HEK293T (cell line): Measurements from ENCODE around the gene DARS1.

Experiments
- ARNT ChIP-seq: fragments of 450-650 bp; IDR thresholded peaks from 2 replicates; pipeline ENCODE4 v1.6.1; 2017; ENCODE audit warnings: mild to moderate bottlenecking
- BHLHE40 ChIP-seq: fragments of 450-650 bp; IDR thresholded peaks from 2 replicates; pipeline ENCODE4 v1.6.1; 2016; ENCODE audit warnings: mild to moderate bottlenecking, moderate library complexity, borderline replicate concordance
- ELF4 ChIP-seq: fragments of 450-650 bp; IDR thresholded peaks from 2 replicates; pipeline ENCODE4 v1.6.1; 2017; ENCODE audit warnings: antibody characterized with exemption
- FOXA1 ChIP-seq: fragments of 450-650 bp; IDR thresholded peaks from 2 replicates; pipeline ENCODE4 v1.6.1; 2016; ENCODE audit warnings: mild to moderate bottlenecking
- FOXK2 ChIP-seq: fragments of 450-650 bp; IDR thresholded peaks from 2 replicates; pipeline ENCODE4 v1.6.1; 2016; ENCODE audit warnings: mild to moderate bottlenecking
- FOXM1 ChIP-seq: fragments of 450-650 bp; IDR thresholded peaks from 2 replicates; pipeline ENCODE4 v1.6.1; 2017; ENCODE audit warnings: mild to moderate bottlenecking, borderline replicate concordance
- LEF1 ChIP-seq: fragments of 450-650 bp; IDR thresholded peaks from 2 replicates; pipeline ENCODE4 v1.6.1; 2017; ENCODE audit warnings: mild to moderate bottlenecking, borderline replicate concordance
- PKNOX1 ChIP-seq: fragments of 450-650 bp; IDR thresholded peaks from 2 replicates; pipeline ENCODE4 v1.6.1; 2016
- SP1 ChIP-seq: fragments of 450-650 bp; IDR thresholded peaks from 2 replicates; pipeline ENCODE4 v1.6.1; 2017
- TARDBP ChIP-seq: fragments of 450-650 bp; IDR thresholded peaks from 2 replicates; pipeline ENCODE4 v1.6.1; 2016
- ZNF384 ChIP-seq: fragments of 450-650 bp; IDR thresholded peaks from 2 replicates; pipeline ENCODE4 v1.6.1; 2016

GRCh38 chr2:136032817-136033535, 47.5 kb upstream of the DARS1 start:
- TF ChIP-seq ZNF384 (no peak), PKNOX1 (no peak), FOXA1 (no peak), ELF4 (no peak), TARDBP (no peak), ARNT (no peak), FOXK2 (no peak), LEF1 (no peak), FOXM1 (no peak), BHLHE40 (no peak), SP1 (no peak)
